ACC112 (cell line): Measurements from ENCODE around the gene OR2S2.

Experiments used
- H2AFZ ChIP-seq: fragments of 200-600 bp; sonication (generic); one replicate; pipeline ENCODE4 v1.6.0; 2017; ENCODE audit warnings: antibody characterized with exemption, low read length; ENCODE audit not compliant: unreplicated experiment
- H3K27ac ChIP-seq: fragments of 200-600 bp; sonication (generic); 2 replicates; pipeline ENCODE4 v1.5.1; 2014; ENCODE audit warnings: low read depth, mild to moderate bottlenecking, antibody characterized with exemption, low read length, moderate library complexity
- H3K27me3 ChIP-seq: fragments of 200-600 bp; sonication (generic); 2 replicates; pipeline ENCODE4 v1.6.1; 2014; ENCODE audit warnings: mild to moderate bottlenecking, antibody characterized with exemption, low read length, moderate library complexity, mixed read lengths; ENCODE audit not compliant: insufficient read depth
- H3K36me3 ChIP-seq: fragments of 200-600 bp; sonication (generic); 2 replicates; pipeline ENCODE4 v1.6.1; 2016; ENCODE audit warnings: mild to moderate bottlenecking, antibody characterized with exemption, low read length, moderate library complexity, mixed read lengths; ENCODE audit not compliant: insufficient read depth
- H3K4me1 ChIP-seq: fragments of 200-600 bp; sonication (generic); one replicate; pipeline ENCODE4 v1.6.1; 2016; ENCODE audit warnings: low read length, mixed read lengths; ENCODE audit not compliant: insufficient read depth, unreplicated experiment, control insufficient read depth
- H3K4me3 ChIP-seq: fragments of 200-600 bp; sonication (generic); 2 replicates; pipeline ENCODE4 v1.5.1; 2014; ENCODE audit warnings: mild to moderate bottlenecking, low read depth, low read length
- H3K79me2 ChIP-seq: fragments of 200-600 bp; sonication (generic); one replicate; pipeline ENCODE4 v1.6.0; 2016; ENCODE audit warnings: low read length; ENCODE audit not compliant: control insufficient read depth, unreplicated experiment, insufficient read depth

OR2S2 gene

GRCh38 chr9:35990155-35990554 lies 32.2 kb upstream of the OR2S2 start:
- Histone ChIP-seq H3K4me3 (no peak overlapping the region), H2AFZ (no peak overlapping the region), H3K27ac (no peak overlapping the region), H3K36me3 (no peaks in the 10 kb centered on the region), H3K4me1 (no peaks in the 10 kb centered on the region), H3K79me2 (no peaks in the 10 kb centered on the region), H3K27me3 (no peaks in the 10 kb centered on the region)

- Histone ChIP-seq H3K4me3 (no peak overlapping the region), H3K27ac (no peak overlapping the region), H3K79me2 (no peaks in the 10 kb centered on the region), H3K4me1 (no peaks in the 10 kb centered on the region), H3K36me3 (no peaks in the 10 kb centered on the region), H3K27me3 (no peaks in the 10 kb centered on the region), H2AFZ (no peak overlapping the region)
These were observed 26.1 kb upstream of the OR2S2 start for GRCh38 chr9:35984021-35984420.

GRCh38 chr9:35981699-35982098 lies 23.7 kb upstream of the OR2S2 start:
- Histone ChIP-seq H3K79me2 (no peaks in the 10 kb centered on the region), H3K4me1 (no peaks in the 10 kb centered on the region), H3K27me3 (no peaks in the 10 kb centered on the region), H2AFZ (no peak overlapping the region), H3K27ac (no peak overlapping the region), H3K4me3 (no peak overlapping the region), H3K36me3 (no peaks in the 10 kb centered on the region)

- Histone ChIP-seq H3K27me3 (peaks cover under 1% of the 10 kb centered on the region; the same call in 1 of the 2 replicates), H3K4me3 (no peak overlapping the region), H3K36me3 (no peaks in the 10 kb centered on the region), H3K27ac (no peak overlapping the region), H3K79me2 (no peaks in the 10 kb centered on the region), H2AFZ (no peak overlapping the region), H3K4me1 (no peaks in the 10 kb centered on the region)
These were observed 22.5 kb upstream of the OR2S2 start for GRCh38 chr9:35980289-35981011.

- no peak overlapping the region for H3K4me3 ChIP-seq
- peak overlapping the region; percentile 45 for H2AFZ ChIP-seq
- no peak overlapping the region for H3K27ac ChIP-seq
- peaks cover 3% of the 10 kb centered on the region; the same call in 1 of the 2 replicates for H3K27me3 ChIP-seq
- H3K36me3 ChIP-seq = no peaks in the 10 kb centered on the region
- no peaks in the 10 kb centered on the region for H3K4me1 ChIP-seq
- no peaks in the 10 kb centered on the region for H3K79me2 ChIP-seq
These were observed 20.8 kb upstream of the OR2S2 start for GRCh38 chr9:35978792-35979191.

- no peak overlapping the region for H3K27ac ChIP-seq
- no peak overlapping the region for H2AFZ ChIP-seq
- no peak overlapping the region for H3K4me3 ChIP-seq
- H3K79me2 ChIP-seq = no peaks in the 10 kb centered on the region
- no peaks in the 10 kb centered on the region for H3K36me3 ChIP-seq
- H3K27me3 ChIP-seq = peaks cover 3% of the 10 kb centered on the region; the same call in 1 of the 2 replicates
- no peaks in the 10 kb centered on the region for H3K4me1 ChIP-seq
These were observed 18.8 kb upstream of the OR2S2 start for GRCh38 chr9:35976726-35977125.

GRCh38 chr9:35974800-35975199 lies 16.8 kb upstream of the OR2S2 start:
- Histone ChIP-seq H3K27ac (no peak overlapping the region), H3K27me3 (peaks cover 3% of the 10 kb centered on the region; the same call in 1 of the 2 replicates), H2AFZ (no peak overlapping the region), H3K36me3 (no peaks in the 10 kb centered on the region), H3K4me1 (no peaks in the 10 kb centered on the region), H3K79me2 (no peaks in the 10 kb centered on the region), H3K4me3 (no peak overlapping the region)

GRCh38 chr9:35972093-35972492 lies 14.1 kb upstream of the OR2S2 start:
- H3K27ac ChIP-seq = no peak overlapping the region
- no peaks in the 10 kb centered on the region for H3K79me2 ChIP-seq
- H3K4me3 ChIP-seq = no peak overlapping the region
- H3K36me3 ChIP-seq = no peaks in the 10 kb centered on the region
- H2AFZ ChIP-seq = no peak overlapping the region
- H3K4me1 ChIP-seq = no peaks in the 10 kb centered on the region
- peaks cover 3% of the 10 kb centered on the region; the same call in 1 of the 2 replicates for H3K27me3 ChIP-seq

- H3K4me1 ChIP-seq = peaks cover 9% of the 10 kb centered on the region
- no peaks in the 10 kb centered on the region for H3K36me3 ChIP-seq
- H3K4me3 ChIP-seq = no peak overlapping the region
- no peak overlapping the region for H2AFZ ChIP-seq
- no peaks in the 10 kb centered on the region for H3K79me2 ChIP-seq
- H3K27ac ChIP-seq = no peak overlapping the region
- H3K27me3 ChIP-seq = no peaks in the 10 kb centered on the region
These were observed 9.1 kb upstream of the OR2S2 start for GRCh38 chr9:35967042-35967441.

- no peaks in the 10 kb centered on the region for H3K79me2 ChIP-seq
- H3K27ac ChIP-seq = no peak overlapping the region
- no peaks in the 10 kb centered on the region for H3K36me3 ChIP-seq
- peaks cover 12% of the 10 kb centered on the region for H3K4me1 ChIP-seq
- no peaks in the 10 kb centered on the region for H3K27me3 ChIP-seq
- no peak overlapping the region for H2AFZ ChIP-seq
- H3K4me3 ChIP-seq = no peak overlapping the region
These were observed 8.5 kb upstream of the OR2S2 start for GRCh38 chr9:35966433-35966832.

GRCh38 chr9:35965011-35965410 lies 7.1 kb upstream of the OR2S2 start:
- H3K27ac ChIP-seq = no peak overlapping the region
- no peaks in the 10 kb centered on the region for H3K36me3 ChIP-seq
- H3K27me3 ChIP-seq = no peaks in the 10 kb centered on the region
- H3K4me3 ChIP-seq = no peak overlapping the region
- H3K4me1 ChIP-seq = peaks cover 17% of the 10 kb centered on the region
- no peak overlapping the region for H2AFZ ChIP-seq
- no peaks in the 10 kb centered on the region for H3K79me2 ChIP-seq
